Spleen (tissue), 7 donors: ENCODE results near the gene BSND.

Experiments
- POLR2A ChIP-seq, 3 donors: fragments of 450-650 bp; IDR thresholded peaks; one replicate each; pipeline ENCODE4 v1.5.1; 2017; ENCODE audit warnings: antibody characterized with exemption in 3 of 3, mild to moderate bottlenecking in 1 of 3
- POLR2AphosphoS5 ChIP-seq, 3 donors: sonication (generic); formaldehyde crosslinking; IDR thresholded peaks; one replicate each; pipeline ENCODE4 v1.5.1; 2017; ENCODE audit warnings: antibody characterized with exemption in 3 of 3
- TF ChIP-seq, protein P1 (sequence below), 11 experiments: fragments of 200-600 bp in 7 of 11; fragments of 450-650 bp in 4 of 11; sonication (generic) in 4 of 11; IDR thresholded peaks in 8 of 11; conservative IDR thresholded peaks in 3 of 11; 1 replicate in 7 of 11; 2 replicates in 4 of 11; pipeline versions ENCODE4 v1.4.0 to v1.8.0; 2016 to 2021; ENCODE audit warnings: antibody characterized with exemption in 11 of 11, inconsistent platforms in 4 of 11, mild to moderate bottlenecking in 1 of 11
- donor health status: DM: no; HTN: no; CAD: no; lungs with moderate emphysema.
- donor health status: DM: no; HTN: no; CAD: no.
- donor health status: DM: no; HTN: no; CAD: no.

DNA sequence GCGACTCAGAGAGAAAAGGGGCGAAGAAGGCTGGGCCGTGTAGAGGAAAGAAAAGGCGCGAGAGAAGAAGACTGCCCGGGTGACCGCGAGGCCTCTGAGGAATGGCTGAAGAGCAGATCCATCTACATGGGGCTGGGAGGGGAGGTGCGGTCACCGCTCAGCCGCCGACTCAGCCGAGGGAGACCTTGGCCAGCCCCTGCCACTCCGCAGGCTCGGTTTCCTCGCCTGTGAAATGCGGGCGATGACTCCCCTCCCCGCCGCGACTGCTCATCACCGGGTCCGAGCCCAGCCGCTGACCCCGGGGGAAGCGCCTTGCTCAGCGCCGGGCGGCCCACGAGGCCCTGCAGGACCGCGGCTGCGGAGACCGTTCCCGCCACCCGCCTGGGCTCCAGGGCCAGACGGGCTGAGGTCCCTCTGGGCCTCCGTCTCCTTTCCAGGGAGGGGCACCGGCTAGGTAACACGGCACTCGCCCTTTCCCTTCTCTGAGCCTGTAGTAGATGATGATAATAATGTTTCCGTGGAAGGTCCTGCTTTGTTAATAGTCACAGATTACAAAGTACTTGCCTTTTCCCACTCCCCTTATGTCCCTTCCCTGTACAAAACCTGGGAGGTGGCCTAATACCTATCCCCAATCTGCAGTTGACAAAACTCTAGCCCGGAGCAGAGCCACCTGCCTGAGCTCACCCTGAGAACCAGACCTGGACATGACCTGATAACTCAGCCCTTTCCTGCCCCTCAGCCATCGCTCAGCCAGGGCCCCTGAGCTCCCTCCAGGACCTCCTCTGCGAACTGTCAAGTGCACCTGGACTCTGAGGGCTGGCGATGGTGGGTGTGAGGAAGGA is 1.6 kb upstream of the BSND start:
- TF ChIP-seq, protein P1, sequence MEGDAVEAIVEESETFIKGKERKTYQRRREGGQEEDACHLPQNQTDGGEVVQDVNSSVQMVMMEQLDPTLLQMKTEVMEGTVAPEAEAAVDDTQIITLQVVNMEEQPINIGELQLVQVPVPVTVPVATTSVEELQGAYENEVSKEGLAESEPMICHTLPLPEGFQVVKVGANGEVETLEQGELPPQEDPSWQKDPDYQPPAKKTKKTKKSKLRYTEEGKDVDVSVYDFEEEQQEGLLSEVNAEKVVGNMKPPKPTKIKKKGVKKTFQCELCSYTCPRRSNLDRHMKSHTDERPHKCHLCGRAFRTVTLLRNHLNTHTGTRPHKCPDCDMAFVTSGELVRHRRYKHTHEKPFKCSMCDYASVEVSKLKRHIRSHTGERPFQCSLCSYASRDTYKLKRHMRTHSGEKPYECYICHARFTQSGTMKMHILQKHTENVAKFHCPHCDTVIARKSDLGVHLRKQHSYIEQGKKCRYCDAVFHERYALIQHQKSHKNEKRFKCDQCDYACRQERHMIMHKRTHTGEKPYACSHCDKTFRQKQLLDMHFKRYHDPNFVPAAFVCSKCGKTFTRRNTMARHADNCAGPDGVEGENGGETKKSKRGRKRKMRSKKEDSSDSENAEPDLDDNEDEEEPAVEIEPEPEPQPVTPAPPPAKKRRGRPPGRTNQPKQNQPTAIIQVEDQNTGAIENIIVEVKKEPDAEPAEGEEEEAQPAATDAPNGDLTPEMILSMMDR (IDR thresholded peaks at IDR 0.05 in 8 of 11, conservative IDR thresholded peaks at IDR 0.05 in 3 of 11) = peak in 1 of 11 experiments; percentile 28
- TF ChIP-seq POLR2A (IDR thresholded peaks at IDR 0.05) (no peak), POLR2AphosphoS5 (IDR thresholded peaks at IDR 0.05) (no peak)
